ENCODE measurements around the gene LRP6. TPM values are rescaled to one million over a fixed set of nuclear protein-coding genes. Genes with fewer than 3 reads are reported as not detected.

The LRP6 gene
- total and polyA plus RNA-seq, 2 of the 8 experiments (the other 6 are each of a cell fraction or from before 2014, with no cell fraction given) = 53.6 to 73.2 TPM

DNA sequence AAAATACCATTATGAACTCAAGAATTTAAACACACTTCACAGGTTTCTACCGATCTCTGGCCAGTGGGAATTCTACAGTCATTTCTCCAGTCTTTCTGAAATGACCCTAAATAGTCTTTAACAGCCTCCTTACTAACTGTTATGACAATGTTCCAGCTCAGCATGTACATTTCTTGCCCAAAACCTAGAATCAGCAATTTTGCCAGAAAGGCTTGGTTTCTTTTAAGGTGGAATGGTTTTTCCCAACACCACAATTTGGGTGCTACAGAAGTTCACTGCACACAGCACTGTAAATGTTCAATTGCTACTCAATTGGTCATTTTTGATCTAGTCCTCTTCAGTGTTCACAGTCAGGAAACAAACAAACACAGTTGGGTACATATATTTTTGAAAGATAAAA is 69.7 kb downstream of the LRP6 start:
- ChIA-PET POLR2A (ENCODE audit: partially characterized antibody) (no interaction called here), CTCF (ENCODE audit: partially characterized antibody) (no interaction called here)
- H3K14ac ChIP-seq (ENCODE audit: insufficient read length) = no peak overlapping the region
- H3K9ac ChIP-seq (replicated peaks in 1 of 4; ENCODE audit: extremely low read depth in 1 of 4, low read depth in 3 of 4, low read length in 3 of 4) = no peak overlapping the region
- no peak overlapping the region for H3K4me2 ChIP-seq (ENCODE audit: insufficient read depth in 1 of 2, low read depth in 2 of 2, low read length in 2 of 2)
- no peak overlapping the region for H2BK120ac ChIP-seq (replicated peaks; ENCODE audit: low read depth, low read length)
- no peak overlapping the region for H3K4me3 ChIP-seq (ENCODE audit: extremely low read depth in 1 of 4, insufficient read depth in 2 of 4, low read depth in 3 of 4, low read length in 4 of 4)
- H2BK5ac ChIP-seq (ENCODE audit: low read depth, low read length) = no peak overlapping the region
- no peaks in the 10 kb centered on the region for H3K23me2 ChIP-seq (ENCODE audit: low read depth, low read length)
- H2BK20ac ChIP-seq (ENCODE audit: low read length) = no peak overlapping the region
- H3K18ac ChIP-seq (ENCODE audit: extremely low read depth, low read length) = no peak overlapping the region
- no peak overlapping the region for H2BK12ac ChIP-seq (ENCODE audit: low read depth, low read length)
- peaks cover 0 to 27% (median 12%) of the 10 kb centered on the region in 4 experiments; a peak in 3 of 8 replicates for H3K36me3 ChIP-seq (ENCODE audit: control insufficient read depth in 2 of 4, insufficient read depth in 4 of 4, low read length in 3 of 4)
- H3K27me3 ChIP-seq (replicated peaks in 1 of 4; ENCODE audit: control insufficient read depth in 3 of 4, extremely low read depth in 1 of 4, insufficient read depth in 3 of 4, low read length in 3 of 4) = no peaks in the 10 kb centered on the region
- no peak overlapping the region for H2BK15ac ChIP-seq (ENCODE audit: low read length)
- H3K56ac ChIP-seq (replicated peaks; ENCODE audit: insufficient read length, low read depth, low read length) = no peak overlapping the region
- H3K79me2 ChIP-seq (ENCODE audit: control insufficient read depth in 1 of 2, insufficient read depth in 2 of 2, low read length in 2 of 2) = peaks cover 0 to 50% of the 10 kb centered on the region in 2 experiments; a peak in 2 of 4 replicates
- no peaks in the 10 kb centered on the region for H3K9me3 ChIP-seq (ENCODE audit: insufficient read depth in 2 of 2, low read depth in 1 of 2, low read length in 1 of 2)
- no peak overlapping the region for H2AK5ac ChIP-seq (ENCODE audit: low read depth, low read length)
- DNase-seq (ENCODE audit: low read depth in 1 of 2, low spot score in 2 of 2) (no peak), FAIRE-seq (no peak)
- no peaks in the 10 kb centered on the region; the same call in 1 of the 2 replicates for H3K79me1 ChIP-seq (ENCODE audit: low read depth, low read length)
- H4K91ac ChIP-seq (replicated peaks; ENCODE audit: insufficient read length, low read length) = no peak overlapping the region
- no peak overlapping the region for H2AFZ ChIP-seq (ENCODE audit: low read length)
- no peak overlapping the region for H4K5ac ChIP-seq (ENCODE audit: insufficient read length, low read depth, low read length)
- TF ChIP-seq GABPA (IDR thresholded peaks at IDR 0.05; ENCODE audit: borderline replicate concordance, insufficient read depth, low read length) (no peak), YY1 (IDR thresholded peaks at IDR 0.05; ENCODE audit: low read depth, low read length) (no peak), GTF2F1 (IDR thresholded peaks at IDR 0.05; ENCODE audit: borderline replicate concordance, low read depth, low read length) (no peak), KDM1A (IDR thresholded peaks at IDR 0.05; ENCODE audit: borderline replicate concordance, low read length) (no peak)
- no peaks in the 10 kb centered on the region for H3K4me1 ChIP-seq (replicated peaks in 1 of 4; ENCODE audit: control insufficient read depth in 3 of 4, insufficient read depth in 4 of 4, low read length in 3 of 4)
- 4% methylated on average over 1 of the region's 1 CpG; no CpG with 5 or more reads in 1 of the 2 experiments for WGBS, 2 experiments (ENCODE audit: extremely low coverage in 1 of 2, insufficient coverage in 1 of 2, insufficient read length in 1 of 2, insufficient replicate concordance in 2 of 2, low coverage in 1 of 2, low lambda C conversion rate in 2 of 2, missing lambda C conversion rate in 1 of 2)
- H4K20me1 ChIP-seq (replicated peaks in 1 of 2; ENCODE audit: control insufficient read depth in 1 of 2, insufficient read depth in 2 of 2, low read length in 2 of 2) = no peaks in the 10 kb centered on the region
- H4K8ac ChIP-seq (ENCODE audit: extremely low read depth, insufficient read depth, low read length) = no peak overlapping the region
- no peak overlapping the region for H3K4ac ChIP-seq (replicated peaks; ENCODE audit: insufficient read length, low read depth, low read length)
- no peak overlapping the region for H3K27ac ChIP-seq (ENCODE audit: low read depth, low read length)
- no peak overlapping the region for H3K23ac ChIP-seq (ENCODE audit: insufficient read length)

All from H1 (cell line).